ENCODE results near the gene GRIA1. TPM values are rescaled to one million over a fixed set of nuclear protein-coding genes. Genes with fewer than 3 reads are reported as not detected.

The GRIA1 gene
- total RNA-seq, 1 donor from 2014 or later: 1.6 TPM

- TF ChIP-seq CTCF (conservative IDR thresholded peaks at IDR 0.05): no peak
- DNase-seq (ENCODE audit: low read depth, low spot score): no peak
- no peak overlapping the region for H3K4me3 Mint-ChIP-seq
- no peaks in the 10 kb centered on the region for H3K36me3 Mint-ChIP-seq (ENCODE audit: low read depth)
- H3K27ac Mint-ChIP-seq (ENCODE audit: unreplicated experiment): no peak overlapping the region
- no peaks in the 10 kb centered on the region for H3K27me3 Mint-ChIP-seq (ENCODE audit: low read depth)
- no peaks in the 10 kb centered on the region for H3K9me3 Mint-ChIP-seq
- peaks cover 6% of the 10 kb centered on the region for H3K4me1 Mint-ChIP-seq
These were observed 221.3 kb downstream of the GRIA1 start for GRCh38 chr5:153711755-153712154.

GRCh38 chr5:153712946-153713345 lies 222.5 kb downstream of the GRIA1 start:
- Mint-ChIP-seq H3K4me1 (peaks cover 6% of the 10 kb centered on the region), H3K9me3 (no peaks in the 10 kb centered on the region), H3K4me3 (no peak overlapping the region), H3K36me3 (ENCODE audit: low read depth) (no peaks in the 10 kb centered on the region), H3K27ac (ENCODE audit: unreplicated experiment) (no peak overlapping the region), H3K27me3 (ENCODE audit: low read depth) (no peaks in the 10 kb centered on the region)
- no peak for TF ChIP-seq CTCF (conservative IDR thresholded peaks at IDR 0.05)
- no peak for DNase-seq (ENCODE audit: low read depth, low spot score)

GRCh38 chr5:153713943-153714342 lies 223.5 kb downstream of the GRIA1 start:
- no peak for TF ChIP-seq CTCF (conservative IDR thresholded peaks at IDR 0.05)
- Mint-ChIP-seq H3K4me3 (no peak overlapping the region), H3K27ac (ENCODE audit: unreplicated experiment) (no peak overlapping the region), H3K4me1 (peaks cover 6% of the 10 kb centered on the region), H3K27me3 (ENCODE audit: low read depth) (no peaks in the 10 kb centered on the region), H3K36me3 (ENCODE audit: low read depth) (no peaks in the 10 kb centered on the region), H3K9me3 (no peaks in the 10 kb centered on the region)
- DNase-seq (ENCODE audit: low read depth, low spot score): no peak

- Mint-ChIP-seq H3K4me3 (no peak overlapping the region), H3K36me3 (ENCODE audit: low read depth) (no peaks in the 10 kb centered on the region), H3K9me3 (no peaks in the 10 kb centered on the region), H3K27me3 (ENCODE audit: low read depth) (no peaks in the 10 kb centered on the region), H3K4me1 (peaks cover 6% of the 10 kb centered on the region), H3K27ac (ENCODE audit: unreplicated experiment) (no peak overlapping the region)
- no peak for DNase-seq (ENCODE audit: low read depth, low spot score)
- TF ChIP-seq CTCF (conservative IDR thresholded peaks at IDR 0.05): no peak
These were observed 224.3 kb downstream of the GRIA1 start for GRCh38 chr5:153714798-153715197.

- Mint-ChIP-seq H3K27me3 (ENCODE audit: low read depth) (no peaks in the 10 kb centered on the region), H3K9me3 (peaks cover 4% of the 10 kb centered on the region), H3K27ac (ENCODE audit: unreplicated experiment) (peak overlapping the region; percentile 39), H3K4me1 (peaks cover 6% of the 10 kb centered on the region), H3K4me3 (no peak overlapping the region), H3K36me3 (ENCODE audit: low read depth) (no peaks in the 10 kb centered on the region)
- no peak for DNase-seq (ENCODE audit: low read depth, low spot score)
- no peak for TF ChIP-seq CTCF (conservative IDR thresholded peaks at IDR 0.05)
These were observed 226.8 kb downstream of the GRIA1 start for GRCh38 chr5:153717287-153717686.

- Mint-ChIP-seq H3K36me3 (ENCODE audit: low read depth) (peaks cover 6% of the 10 kb centered on the region), H3K9me3 (peaks cover 9% of the 10 kb centered on the region), H3K27ac (ENCODE audit: unreplicated experiment) (no peak overlapping the region), H3K4me3 (no peak overlapping the region), H3K27me3 (ENCODE audit: low read depth) (no peaks in the 10 kb centered on the region), H3K4me1 (peaks cover 5% of the 10 kb centered on the region)
- no peak for DNase-seq (ENCODE audit: low read depth, low spot score)
- no peak for TF ChIP-seq CTCF (conservative IDR thresholded peaks at IDR 0.05)
These were observed 228.2 kb downstream of the GRIA1 start for GRCh38 chr5:153718713-153719112.
